NB4 (cell line): Measurements from ENCODE around the gene MYO15B.

Experiments used
- DNase-seq: peaks from one replicate; pipeline ENCODE4 v3.0.0; 2010; ENCODE audit warnings: low read depth
- H3K4me3 ChIP-seq: one replicate; pipeline ENCODE4 v1.5.1; 2011; ENCODE audit warnings: mild to moderate bottlenecking, low read depth, low read length, moderate library complexity
- CTCF ChIP-seq: IDR thresholded peaks from one replicate; pipeline ENCODE4 v1.5.1; 2012; ENCODE audit warnings: low read depth, low read length
- MAX ChIP-seq: IDR thresholded peaks from 2 replicates; pipeline ENCODE4 v1.6.1; 2011; ENCODE audit warnings: low read depth, low read length
- MYC ChIP-seq: IDR thresholded peaks from 2 replicates; pipeline ENCODE4 v1.6.1; 2011; ENCODE audit warnings: low read depth, low read length
- POLR2A ChIP-seq: IDR thresholded peaks from 2 replicates; pipeline ENCODE4 v1.6.1; 2011; ENCODE audit warnings: mild to moderate bottlenecking; ENCODE audit not compliant: insufficient read length; ENCODE audit errors: extremely low read depth

The MYO15B gene

GRCh38 chr17:75544250-75544649, 43.4 kb upstream of the MYO15B start:
- TF ChIP-seq CTCF (no peak), MYC (no peak), MAX (no peak), POLR2A (no peak)

GRCh38 chr17:75546181-75546580, 41.4 kb upstream of the MYO15B start:
- DNase-seq, result no peak
- no peak overlapping the region for H3K4me3 ChIP-seq
- TF ChIP-seq MAX (no peak), POLR2A (no peak), MYC (no peak), CTCF (no peak)

More at GRCh38 chr17:75544250-75544649, 43.4 kb upstream of the MYO15B start:
- H3K4me3 ChIP-seq, result no peak overlapping the region
- DNase-seq, result no peak

- no peak for DNase-seq
- H3K4me3 ChIP-seq, result no peak overlapping the region
- TF ChIP-seq POLR2A, result no peak
Observed at GRCh38 chr17:75547091-75547490, 40.5 kb upstream of the MYO15B start.

GRCh38 chr17:75548813-75549212, 38.8 kb upstream of the MYO15B start:
- H3K4me3 ChIP-seq, result no peak overlapping the region
- no peak for DNase-seq
- TF ChIP-seq MAX (no peak), POLR2A (no peak), CTCF (no peak), MYC (no peak)

GRCh38 chr17:75549246-75550138, 38.1 kb upstream of the MYO15B start:
- DNase-seq, result no peak
- no peak for TF ChIP-seq POLR2A
- TF ChIP-seq MYC, result no peak
- TF ChIP-seq MAX, result no peak
- no peak for TF ChIP-seq CTCF
- no peak overlapping the region for H3K4me3 ChIP-seq

GRCh38 chr17:75550139-75550465, 37.5 kb upstream of the MYO15B start:
- no peak overlapping the region for H3K4me3 ChIP-seq
- TF ChIP-seq POLR2A (no peak), MYC (no peak), CTCF (no peak), MAX (no peak)
- DNase-seq, result no peak
